CD14-positive monocyte (primary cell): ENCODE measurements around the gene SLC1A7. TPM values are rescaled to one million over a fixed set of nuclear protein-coding genes. Genes with fewer than 3 reads are reported as not detected.

Experiments
- DNase-seq, 3 donors: peaks; one replicate each; pipeline ENCODE4 v3.0.0-alpha.2; 2011 to 2022
- H2AFZ ChIP-seq: 2 replicates; pipeline ENCODE4 v1.6.0; 2012; ENCODE audit warnings: mild to moderate bottlenecking, low read depth, low read length, inconsistent platforms; ENCODE audit not compliant: insufficient read depth, poor library complexity, severe bottlenecking
- H3K27ac ChIP-seq, 2 donors: 1 replicate in 1 of 2; 2 replicates in 1 of 2; pipeline ENCODE4 v1.5.1; 2012 to 2013; ENCODE audit warnings: low read length in 2 of 2, control low read depth in 1 of 2, inconsistent platforms in 1 of 2, low read depth in 1 of 2, mild to moderate bottlenecking in 1 of 2
- H3K27me3 ChIP-seq, 2 donors: one replicate each; pipeline versions ENCODE4 v1.6.0 to v1.6.1; 2011 to 2013; ENCODE audit warnings: low read length in 2 of 2; ENCODE audit not compliant: control insufficient read depth in 2 of 2, insufficient read depth in 2 of 2
- H3K36me3 ChIP-seq, 2 donors: replicated peaks in 1 of 2; 1 replicate in 1 of 2; 2 replicates in 1 of 2; pipeline versions ENCODE4 v1.5.1 to v1.6.1; 2012 to 2013; ENCODE audit warnings: low read length in 2 of 2, control low read depth in 1 of 2, inconsistent platforms in 1 of 2, mild to moderate bottlenecking in 1 of 2; ENCODE audit not compliant: insufficient read depth in 2 of 2, control insufficient read depth in 1 of 2
- H3K4me1 ChIP-seq, 2 donors: 1 replicate in 1 of 2; 2 replicates in 1 of 2; pipeline versions ENCODE4 v1.5.1 to v1.6.1; 2012 to 2013; ENCODE audit warnings: low read length in 2 of 2, control low read depth in 1 of 2, inconsistent platforms in 1 of 2, mild to moderate bottlenecking in 1 of 2, moderate library complexity in 1 of 2; ENCODE audit not compliant: insufficient read depth in 2 of 2, control insufficient read depth in 1 of 2
- H3K4me2 ChIP-seq: replicated peaks from 2 replicates; pipeline ENCODE3; 2012; ENCODE audit warnings: low read length, moderate library complexity, mild to moderate bottlenecking; ENCODE audit not compliant: poor library complexity, severe bottlenecking; ENCODE audit errors: extremely low read depth
- H3K4me3 ChIP-seq, 3 experiments: fragments of 200-600 bp in 1 of 3; sonication (generic) in 1 of 3; replicated peaks in 1 of 3; 1 replicate in 2 of 3; 2 replicates in 1 of 3; pipeline ENCODE4 v1.5.1; 2011 to 2013; ENCODE audit warnings: low read length in 3 of 3, mild to moderate bottlenecking in 3 of 3, control low read depth in 2 of 3, low read depth in 2 of 3, inconsistent platforms in 1 of 3, moderate library complexity in 1 of 3
- H3K79me2 ChIP-seq: 2 replicates; pipeline ENCODE4 v1.6.0; 2012; ENCODE audit warnings: mild to moderate bottlenecking, control low read depth, inconsistent platforms, low read length, moderate library complexity; ENCODE audit not compliant: insufficient read depth
- H3K9ac ChIP-seq: 2 replicates; pipeline ENCODE4 v1.6.0; 2017; ENCODE audit warnings: low read length, mild to moderate bottlenecking; ENCODE audit not compliant: insufficient read depth, poor library complexity, severe bottlenecking
- H3K9me3 ChIP-seq, 2 donors: replicated peaks in 1 of 2; 1 replicate in 1 of 2; 2 replicates in 1 of 2; pipeline versions ENCODE4 v1.5.1 to v1.6.1; 2012 to 2013; ENCODE audit warnings: low read length in 2 of 2, control low read depth in 1 of 2; ENCODE audit not compliant: control insufficient read depth in 1 of 2, insufficient read depth in 1 of 2
- H4K20me1 ChIP-seq: 2 replicates; pipeline ENCODE4 v1.6.0; 2012; ENCODE audit warnings: mild to moderate bottlenecking, low read length, control low read depth, moderate library complexity; ENCODE audit not compliant: insufficient read depth
- H3K27ac Mint-ChIP-seq, 7 donors: one replicate each; pipeline ENCODE4 v1.8.0; 2020; ENCODE audit warnings: mild to moderate bottlenecking in 7 of 7, mixed read lengths in 7 of 7, moderate library complexity in 6 of 7, inconsistent platforms in 2 of 7
- H3K27me3 Mint-ChIP-seq, 3 donors: one replicate each; pipeline ENCODE4 v1.8.0; 2021 to 2022; ENCODE audit warnings: low read depth in 3 of 3, mild to moderate bottlenecking in 3 of 3, mixed read lengths in 3 of 3, moderate library complexity in 3 of 3, inconsistent platforms in 1 of 3
- H3K36me3 Mint-ChIP-seq, 2 donors: one replicate each; pipeline ENCODE4 v1.8.0; 2020; ENCODE audit warnings: mixed read lengths in 2 of 2, inconsistent platforms in 1 of 2, mild to moderate bottlenecking in 1 of 2
- H3K4me1 Mint-ChIP-seq: one replicate; pipeline ENCODE4 v1.8.0; 2020; ENCODE audit warnings: mild to moderate bottlenecking, mixed read lengths
- H3K4me3 Mint-ChIP-seq, 2 donors: one replicate each; pipeline ENCODE4 v1.8.0; 2020; ENCODE audit warnings: mild to moderate bottlenecking in 2 of 2, mixed read lengths in 2 of 2, moderate library complexity in 1 of 2
- H3K9me3 Mint-ChIP-seq, 7 donors: one replicate each; pipeline ENCODE4 v1.8.0; 2020 to 2022; ENCODE audit warnings: mixed read lengths in 7 of 7, mild to moderate bottlenecking in 6 of 7, moderate library complexity in 6 of 7, inconsistent platforms in 2 of 7
- WGBS: methylation state at CpG from one replicate; pipeline ENCODE4 v1.1.5; 2013; ENCODE audit warnings: missing lambda C conversion rate; ENCODE audit not compliant: insufficient coverage; 5-methylcytosine and 5-hydroxymethylcytosine counted together
- intact Hi-C, 2 donors: fragments of 100-400 bp; cut with micrococcal nuclease; formaldehyde crosslinking; loops; one replicate each; pipeline versions ENCODE4 v1.15.0 to v1.15.1; 2023
- polyA plus RNA-seq, 3 donors: library from polyadenylated mRNA; depleted of rRNA in 1 of 3; unstranded in 2 of 3; stranded (reverse) in 1 of 3; fragments of 300-500 nt in 2 of 3; fragments of >200 nt in 1 of 3; fragmentation: Illumina TruSeq in 2 of 3; gene quantifications; 1 replicate in 2 of 3; 2 replicates in 1 of 3; pipeline ENCODE4 v1.2.3, GENCODE V29; 2012 to 2021
- TF ChIP-seq, protein P1 (sequence below): fragments of 200-600 bp; IDR thresholded peaks from one replicate; pipeline ENCODE4 v1.8.0; 2022; ENCODE audit warnings: antibody characterized with exemption, mild to moderate bottlenecking

The SLC1A7 gene
- polyA plus RNA-seq, 3 donors = not detected

DNA sequence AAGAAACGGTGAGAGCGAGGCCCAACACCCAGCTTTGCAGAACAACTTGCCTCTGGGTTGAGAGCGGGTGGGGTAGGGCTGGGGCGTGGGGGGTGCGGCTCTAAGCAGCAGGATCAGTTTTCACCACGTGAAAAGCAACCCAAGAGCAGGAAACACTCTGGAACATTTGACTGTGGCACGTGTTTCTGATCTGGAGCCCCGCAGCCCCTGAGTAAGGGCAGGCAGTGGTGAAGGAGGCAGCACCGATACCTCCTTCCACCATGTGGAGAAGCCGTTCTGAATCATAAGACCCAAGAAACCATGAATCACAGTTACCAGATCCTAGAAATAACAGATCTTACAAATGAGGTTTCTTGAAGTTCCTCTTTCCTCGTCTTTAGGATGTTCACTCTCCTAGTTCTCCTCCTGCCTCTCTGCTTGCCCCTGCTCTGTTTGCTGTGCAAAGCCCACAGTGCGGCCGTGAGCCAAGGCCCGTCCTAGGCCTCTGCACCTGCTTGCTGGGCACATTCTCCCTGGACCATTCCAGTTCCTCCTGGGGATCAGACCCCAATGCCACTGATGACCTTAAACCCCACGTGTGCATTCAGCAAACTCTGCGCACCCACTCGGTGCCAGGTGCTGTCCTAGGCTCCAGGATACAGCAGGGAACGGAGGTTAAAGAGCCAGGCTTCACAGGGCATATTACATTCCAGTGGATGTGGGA lies 31.9 kb downstream of the SLC1A7 start:
- Histone ChIP-seq H3K9ac (no peak overlapping the region), H3K36me3 (no peaks in the 10 kb centered on the region), H3K4me2 (peak overlapping the region; percentile 24), H3K27ac (no peak overlapping the region), H4K20me1 (no peaks in the 10 kb centered on the region), H2AFZ (peak overlapping the region; percentile 6), H3K27me3 (no peaks in the 10 kb centered on the region), H3K4me3 (peak overlapping the region in 1 of 3 experiments; percentile 30), H3K79me2 (no peaks in the 10 kb centered on the region), H3K9me3 (no peaks in the 10 kb centered on the region), H3K4me1 (peaks cover 27 to 28% of the 10 kb centered on the region in 2 donors)
- WGBS = 30% methylated on average over 12 of the region's 18 CpGs
- Mint-ChIP-seq H3K4me1 (peaks cover 27% of the 10 kb centered on the region), H3K4me3 (peak overlapping the region in 1 of 2 donors; percentile 36), H3K27ac (peak overlapping the region in 3 of 7 donors; percentile 11 to 62 (median 26)), H3K36me3 (no peaks in the 10 kb centered on the region), H3K9me3 (peaks cover 0 to 6% (median 2%) of the 10 kb centered on the region in 7 donors), H3K27me3 (peaks cover 4 to 17% (median 11%) of the 10 kb centered on the region in 3 donors)
- intact Hi-C loops = no loop called here
- DNase-seq = peak; percentile 25 to 66 (median 44)
- TF ChIP-seq, protein P1, sequence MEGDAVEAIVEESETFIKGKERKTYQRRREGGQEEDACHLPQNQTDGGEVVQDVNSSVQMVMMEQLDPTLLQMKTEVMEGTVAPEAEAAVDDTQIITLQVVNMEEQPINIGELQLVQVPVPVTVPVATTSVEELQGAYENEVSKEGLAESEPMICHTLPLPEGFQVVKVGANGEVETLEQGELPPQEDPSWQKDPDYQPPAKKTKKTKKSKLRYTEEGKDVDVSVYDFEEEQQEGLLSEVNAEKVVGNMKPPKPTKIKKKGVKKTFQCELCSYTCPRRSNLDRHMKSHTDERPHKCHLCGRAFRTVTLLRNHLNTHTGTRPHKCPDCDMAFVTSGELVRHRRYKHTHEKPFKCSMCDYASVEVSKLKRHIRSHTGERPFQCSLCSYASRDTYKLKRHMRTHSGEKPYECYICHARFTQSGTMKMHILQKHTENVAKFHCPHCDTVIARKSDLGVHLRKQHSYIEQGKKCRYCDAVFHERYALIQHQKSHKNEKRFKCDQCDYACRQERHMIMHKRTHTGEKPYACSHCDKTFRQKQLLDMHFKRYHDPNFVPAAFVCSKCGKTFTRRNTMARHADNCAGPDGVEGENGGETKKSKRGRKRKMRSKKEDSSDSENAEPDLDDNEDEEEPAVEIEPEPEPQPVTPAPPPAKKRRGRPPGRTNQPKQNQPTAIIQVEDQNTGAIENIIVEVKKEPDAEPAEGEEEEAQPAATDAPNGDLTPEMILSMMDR = no peak

DNA sequence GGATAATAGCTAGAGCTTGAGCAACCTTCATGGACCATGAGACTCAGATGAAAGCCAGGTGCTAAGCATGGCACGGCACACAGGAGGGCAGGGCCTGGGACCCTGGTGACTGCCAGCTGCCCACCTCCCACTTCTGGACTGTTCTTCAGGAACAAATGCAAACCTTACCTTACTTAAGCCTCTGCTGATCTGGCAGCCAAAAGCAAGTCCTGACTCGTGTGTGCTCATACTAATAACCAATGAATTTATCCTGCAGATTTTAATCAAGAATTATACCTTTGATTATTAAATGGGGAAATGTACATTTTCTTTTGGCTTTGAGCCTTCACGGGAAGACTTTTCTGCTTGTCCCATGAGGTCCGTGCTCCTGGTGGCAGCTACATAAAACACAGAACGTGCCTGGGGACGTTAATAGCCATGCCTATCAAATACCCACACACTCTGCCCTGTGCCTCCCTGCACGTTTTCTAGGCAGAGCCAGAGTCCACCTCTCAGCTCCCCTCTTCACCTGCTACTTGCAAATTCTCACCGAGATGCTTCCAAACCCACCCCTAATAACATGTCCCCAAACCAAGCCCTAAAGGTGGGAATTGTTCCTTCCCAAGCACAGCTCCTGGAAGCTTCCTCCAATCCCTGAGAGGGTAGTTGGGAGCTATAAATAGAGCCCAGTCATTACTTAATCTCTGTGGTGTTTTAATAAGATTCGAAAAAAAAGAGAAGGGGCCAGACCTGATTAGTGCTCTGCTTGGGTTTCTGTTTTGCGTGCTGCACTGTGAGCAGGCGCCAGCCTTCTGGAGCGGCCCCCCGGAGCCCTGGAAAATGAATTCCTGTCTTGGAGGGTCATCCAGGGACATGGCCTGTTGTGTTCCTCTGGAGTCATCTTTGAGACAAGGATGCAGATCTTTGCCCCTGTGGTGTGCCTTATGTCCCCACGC lies 33.5 kb downstream of the SLC1A7 start:
- H2AFZ ChIP-seq = no peak overlapping the region
- H3K4me2 ChIP-seq = no peak overlapping the region
- H3K27ac Mint-ChIP-seq = peak overlapping the region in 2 of 7 donors; percentile 42 to 54
- intact Hi-C loops = no loop called here
- no peak overlapping the region for H3K4me3 ChIP-seq
- H3K27me3 ChIP-seq = no peaks in the 10 kb centered on the region
- 79% methylated on average over 13 of the region's 14 CpGs for WGBS
- H3K79me2 ChIP-seq = no peaks in the 10 kb centered on the region
- TF ChIP-seq, protein P1 = no peak
- H3K27ac ChIP-seq = no peak overlapping the region
- no peaks in the 10 kb centered on the region for H3K9me3 ChIP-seq
- DNase-seq = no peak
- H3K4me3 Mint-ChIP-seq = no peak overlapping the region
- peaks cover 4 to 17% (median 11%) of the 10 kb centered on the region in 3 donors for H3K27me3 Mint-ChIP-seq
- H3K4me1 ChIP-seq = peaks cover 27 to 28% of the 10 kb centered on the region in 2 donors
- H3K4me1 Mint-ChIP-seq = peaks cover 27% of the 10 kb centered on the region
- H3K9ac ChIP-seq = no peak overlapping the region
- H3K36me3 ChIP-seq = no peaks in the 10 kb centered on the region
- peaks cover 0 to 6% (median 2%) of the 10 kb centered on the region in 7 donors for H3K9me3 Mint-ChIP-seq
- no peaks in the 10 kb centered on the region for H3K36me3 Mint-ChIP-seq
- H4K20me1 ChIP-seq = no peaks in the 10 kb centered on the region
